Mucosa of descending colon (tissue), 3 donors: Measurements from ENCODE around the gene CHM. TPM values are rescaled to one million over a fixed set of nuclear protein-coding genes. Genes with fewer than 3 reads are reported as not detected.
"Not testable (repeated sequence)": the region's sequence is repeated elsewhere in the genome, so short reads cannot be mapped to it uniquely, and the experiment has no call there.

Experiments
- ATAC-seq: fragments of 200-7000 bp; cut with Tn5 transposase; one replicate; pipeline ENCODE4 v1.9.1; 2020; ENCODE audit warnings: mild to moderate bottlenecking, moderate library complexity
- DNase-seq, 3 donors: peaks; one replicate each; pipeline ENCODE4 v3.0.0-alpha.2; 2020
- H3K36me3 ChIP-seq: fragments of 200-600 bp; one replicate; pipeline ENCODE4 v1.8.0; 2021; ENCODE audit warnings: low read depth, mild to moderate bottlenecking
- H3K4me1 ChIP-seq: fragments of 200-600 bp; one replicate; pipeline ENCODE4 v1.8.0; 2021; ENCODE audit warnings: low read depth, mild to moderate bottlenecking
- H3K4me3 ChIP-seq: fragments of 200-600 bp; one replicate; pipeline ENCODE4 v1.8.0; 2021; ENCODE audit warnings: mild to moderate bottlenecking
- H3K9me3 ChIP-seq: fragments of 200-600 bp; one replicate; pipeline ENCODE4 v1.8.0; 2021; ENCODE audit warnings: mild to moderate bottlenecking
- intact Hi-C, 2 donors: fragments of 100-400 bp; cut with DNase I in 1 of 2; cut with micrococcal nuclease in 1 of 2; formaldehyde crosslinking; loops; one replicate each; pipeline versions ENCODE4 v1.11.0 to v1.11.1; 2022; cut with DNase I, micrococcal nuclease
- total RNA-seq, 3 donors: library from RNA; stranded (reverse); fragmentation: NEBNext Ultra II Directional in 2 of 3; extraction: Animal tissue kit (Norgen Biotek cat#: 25700) in 2 of 3; gene quantifications; one replicate each; pipeline versions ENCODE4 v1.2.1 to v1.2.4, GENCODE V29; 2021 to 2023
- TF ChIP-seq, protein P1 (sequence below): fragments of 200-600 bp; IDR thresholded peaks from one replicate; pipeline ENCODE4 v1.8.0; 2022; ENCODE audit warnings: antibody characterized with exemption, mild to moderate bottlenecking
- donor health status: DM: no; HTN: no; CAD: no; lungs with moderate emphysema.
- donor health status: DM: no; HTN: no; CAD: no.
- donor health status: DM: no; HTN: yes; CAD: no.

Gene CHM
- total RNA-seq, 3 donors from 2014 or later, result 16.6 to 21.0 (median 16.9) TPM

DNA sequence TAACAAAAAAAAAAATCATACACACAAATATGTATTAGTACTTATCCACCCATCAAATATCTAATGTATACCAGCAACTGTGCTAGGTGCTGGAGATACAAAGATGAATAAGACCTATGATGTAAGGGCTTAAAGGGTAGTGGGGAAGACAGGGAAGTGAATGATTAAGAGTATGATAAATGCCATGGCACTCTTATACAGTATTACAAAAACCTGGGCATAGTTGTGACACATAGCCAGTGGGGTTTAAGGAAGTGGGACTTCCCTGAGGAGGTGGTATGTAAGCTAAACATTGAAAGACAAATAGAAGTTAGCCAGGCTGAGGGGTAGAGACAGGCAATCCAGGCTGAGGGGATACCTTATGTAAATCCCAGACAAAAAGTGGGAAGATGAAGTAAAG, 23.5 kb downstream of the CHM start:
- Histone ChIP-seq H3K36me3 (no peaks in the 10 kb centered on the region), H3K4me3 (no peak overlapping the region), H3K9me3 (no peaks in the 10 kb centered on the region), H3K4me1 (no peaks in the 10 kb centered on the region)
- intact Hi-C loops, result no loop called here
- ATAC-seq, result no peak
- TF ChIP-seq, protein P1, sequence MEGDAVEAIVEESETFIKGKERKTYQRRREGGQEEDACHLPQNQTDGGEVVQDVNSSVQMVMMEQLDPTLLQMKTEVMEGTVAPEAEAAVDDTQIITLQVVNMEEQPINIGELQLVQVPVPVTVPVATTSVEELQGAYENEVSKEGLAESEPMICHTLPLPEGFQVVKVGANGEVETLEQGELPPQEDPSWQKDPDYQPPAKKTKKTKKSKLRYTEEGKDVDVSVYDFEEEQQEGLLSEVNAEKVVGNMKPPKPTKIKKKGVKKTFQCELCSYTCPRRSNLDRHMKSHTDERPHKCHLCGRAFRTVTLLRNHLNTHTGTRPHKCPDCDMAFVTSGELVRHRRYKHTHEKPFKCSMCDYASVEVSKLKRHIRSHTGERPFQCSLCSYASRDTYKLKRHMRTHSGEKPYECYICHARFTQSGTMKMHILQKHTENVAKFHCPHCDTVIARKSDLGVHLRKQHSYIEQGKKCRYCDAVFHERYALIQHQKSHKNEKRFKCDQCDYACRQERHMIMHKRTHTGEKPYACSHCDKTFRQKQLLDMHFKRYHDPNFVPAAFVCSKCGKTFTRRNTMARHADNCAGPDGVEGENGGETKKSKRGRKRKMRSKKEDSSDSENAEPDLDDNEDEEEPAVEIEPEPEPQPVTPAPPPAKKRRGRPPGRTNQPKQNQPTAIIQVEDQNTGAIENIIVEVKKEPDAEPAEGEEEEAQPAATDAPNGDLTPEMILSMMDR, result no peak
- no peak for DNase-seq

DNA sequence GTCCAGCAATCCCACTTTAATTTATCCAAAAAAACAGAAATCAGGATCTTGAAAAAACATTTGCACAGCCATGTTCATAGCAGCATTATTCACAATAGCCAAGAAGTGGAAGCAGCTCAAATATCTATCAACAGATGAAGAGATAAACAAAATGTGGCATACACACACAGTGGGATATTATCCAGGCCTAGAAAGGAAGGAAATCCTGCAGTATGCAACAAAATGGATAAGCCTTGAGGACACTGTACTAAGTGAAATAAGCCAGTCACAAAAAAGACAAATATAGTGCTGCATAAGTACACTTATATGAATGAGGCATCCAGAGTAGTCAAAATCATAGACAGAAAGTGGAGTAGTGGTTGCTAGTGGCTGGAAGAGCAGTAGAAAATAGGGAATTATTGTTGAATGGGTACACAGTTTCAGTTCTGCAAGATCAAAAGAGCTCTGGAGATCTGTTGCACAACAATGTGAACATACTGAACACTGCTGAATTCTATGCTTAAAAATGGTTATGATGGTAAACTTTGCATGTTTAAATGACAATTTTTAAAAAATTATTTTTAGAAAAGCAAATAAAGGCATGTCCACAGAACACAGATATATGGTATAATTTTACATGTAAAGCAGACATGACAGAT, 25.6 kb downstream of the CHM start:
- intact Hi-C loops, result no loop called here

DNA sequence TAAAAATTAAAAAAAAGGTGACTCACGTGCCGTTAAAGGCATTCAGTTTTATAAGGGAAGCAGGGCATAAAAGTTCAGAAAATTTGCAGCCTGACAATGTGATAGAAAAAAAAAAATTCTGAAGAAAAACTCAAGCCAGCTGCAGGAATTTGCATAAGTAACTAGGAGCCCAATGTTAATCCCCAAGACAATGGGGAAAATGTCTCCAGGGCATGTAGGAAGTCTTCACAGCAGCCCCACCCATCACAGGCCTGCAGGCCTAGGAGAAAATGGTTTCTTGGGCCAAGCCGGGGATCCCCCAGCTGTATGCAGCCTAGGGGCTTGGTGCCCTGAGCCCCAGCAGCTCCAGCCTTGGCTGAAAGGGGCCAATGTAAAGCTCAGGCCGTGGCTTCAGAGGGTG, 31.2 kb downstream of the CHM start:
- intact Hi-C loops, result no loop called here
- ATAC-seq (no peak), DNase-seq (no peak)
- no peaks in the 10 kb centered on the region for H3K4me1 ChIP-seq
- no peaks in the 10 kb centered on the region for H3K9me3 ChIP-seq
- no peaks in the 10 kb centered on the region for H3K36me3 ChIP-seq
- H3K4me3 ChIP-seq, result no peak overlapping the region
- TF ChIP-seq, protein P1, result no peak

More for the DNA sequence above, 25.6 kb downstream of the CHM start:
- Histone ChIP-seq H3K4me3 (no peak overlapping the region), H3K4me1 (no peaks in the 10 kb centered on the region), H3K36me3 (no peaks in the 10 kb centered on the region), H3K9me3 (no peaks in the 10 kb centered on the region)
- DNase-seq (no peak), ATAC-seq (no peak)
- TF ChIP-seq, protein P1, result no peak

DNA sequence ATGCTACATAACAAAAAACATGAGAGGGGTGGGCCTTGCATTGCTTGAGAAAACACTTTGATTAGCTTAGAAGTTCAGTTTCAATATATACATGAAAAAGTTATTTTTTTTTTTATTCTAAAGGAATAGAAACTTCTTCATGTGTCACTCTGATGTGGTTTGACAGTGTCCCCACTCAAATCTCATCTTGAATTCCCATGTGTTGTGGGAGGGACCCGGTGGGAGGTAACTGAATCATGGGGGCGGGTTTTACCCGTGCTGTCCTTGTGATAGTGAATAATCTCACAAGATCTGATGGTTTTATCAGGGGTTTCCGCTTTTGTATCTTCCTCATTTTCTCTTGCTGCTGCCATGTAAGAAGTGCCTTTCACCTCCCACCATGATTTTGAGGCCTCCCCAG, 32.4 kb downstream of the CHM start:
- H3K4me3 ChIP-seq, H3K36me3 ChIP-seq, ATAC-seq, H3K9me3 ChIP-seq, H3K4me1 ChIP-seq, intact Hi-C loops, DNase-seq: not testable (repeated sequence)

DNA sequence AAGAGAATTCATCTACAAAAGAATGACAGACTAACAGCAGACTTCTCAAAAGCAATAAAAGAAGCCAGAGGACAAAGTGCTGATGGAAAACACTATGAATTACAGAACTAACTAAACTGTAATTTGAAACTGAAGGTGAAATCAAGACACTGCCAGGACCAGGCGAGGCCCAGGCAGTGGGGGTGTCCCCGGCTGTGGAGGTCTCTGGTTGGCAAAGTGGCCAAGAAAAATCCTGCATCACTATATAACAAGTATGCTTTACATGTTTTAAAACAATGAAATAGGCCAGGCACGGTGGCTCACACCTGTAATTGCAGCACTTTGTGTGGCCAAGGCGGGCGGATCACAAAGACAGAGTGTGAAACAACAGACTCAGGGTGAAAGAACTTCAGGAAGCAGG, 32.9 kb downstream of the CHM start:
- peak in 2 of 3 donors; percentile 32 to 35 for DNase-seq
- ATAC-seq, result peak; percentile 71
- Histone ChIP-seq H3K4me1 (no peaks in the 10 kb centered on the region), H3K4me3 (no peak overlapping the region), H3K36me3 (no peaks in the 10 kb centered on the region), H3K9me3 (no peaks in the 10 kb centered on the region)
- intact Hi-C loops, result no loop called here
- TF ChIP-seq, protein P1, result no peak

DNA sequence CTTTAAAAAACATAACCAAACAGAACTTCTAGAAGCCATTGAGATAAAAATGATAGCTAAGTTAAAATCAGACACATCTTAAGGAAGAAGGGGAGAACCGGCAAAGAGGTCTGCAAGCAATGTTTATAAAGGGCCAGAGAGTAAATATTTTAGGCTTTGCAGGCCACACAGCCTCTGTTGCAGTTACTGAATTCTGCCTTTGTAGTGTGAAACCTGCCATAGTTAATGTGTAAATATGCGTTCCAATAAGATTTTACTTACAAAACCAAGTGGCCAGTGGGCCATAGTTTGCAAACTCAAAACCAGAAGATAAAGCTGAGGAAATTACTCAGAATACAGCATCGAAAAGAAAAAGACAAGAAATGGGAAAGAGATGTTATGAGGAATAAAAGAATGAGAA, 33.6 kb downstream of the CHM start:
- intact Hi-C loops, result no loop called here
- H3K4me1 ChIP-seq, result no peaks in the 10 kb centered on the region
- no peaks in the 10 kb centered on the region for H3K36me3 ChIP-seq
- no peak overlapping the region for H3K4me3 ChIP-seq
- ATAC-seq (no peak), DNase-seq (no peak)
- no peaks in the 10 kb centered on the region for H3K9me3 ChIP-seq
- TF ChIP-seq, protein P1, result no peak
